Muscle layer of duodenum (tissue), 2 donors: Measurements from ENCODE around the gene NEK10.

Experiments used
- H3K27ac ChIP-seq: one replicate; pipeline ENCODE4 v1.7.0; 2013; ENCODE audit warnings: mild to moderate bottlenecking, low read length
- H3K27me3 ChIP-seq: one replicate; pipeline ENCODE4 v1.7.0; 2013; ENCODE audit warnings: low read depth, mild to moderate bottlenecking, control low read depth, low read length
- H3K36me3 ChIP-seq, 2 donors: one replicate each; pipeline ENCODE4 v1.7.0; 2013; ENCODE audit warnings: low read length in 2 of 2, control low read depth in 1 of 2, mild to moderate bottlenecking in 1 of 2; ENCODE audit not compliant: insufficient read depth in 2 of 2, control insufficient read depth in 1 of 2
- H3K4me1 ChIP-seq, 2 donors: one replicate each; pipeline ENCODE4 v1.7.0; 2013; ENCODE audit warnings: low read length in 2 of 2, mild to moderate bottlenecking in 2 of 2, control low read depth in 1 of 2, moderate library complexity in 1 of 2; ENCODE audit not compliant: insufficient read depth in 2 of 2, control insufficient read depth in 1 of 2
- H3K4me3 ChIP-seq, 2 donors: one replicate each; pipeline ENCODE4 v1.7.0; 2013; ENCODE audit warnings: low read length in 2 of 2, low read depth in 1 of 2, mild to moderate bottlenecking in 1 of 2
- H3K9me3 ChIP-seq, 2 donors: one replicate each; pipeline ENCODE4 v1.7.0; 2013; ENCODE audit warnings: low read length in 2 of 2, control low read depth in 1 of 2, mild to moderate bottlenecking in 1 of 2; ENCODE audit not compliant: control insufficient read depth in 1 of 2
- donor health status: healthy.

Gene NEK10

GRCh38 chr3:27093771-27094170 lies 275.4 kb downstream of the NEK10 start:
- Histone ChIP-seq H3K27me3 (no peaks in the 10 kb centered on the region), H3K4me1 (peaks cover 0 to 10% of the 10 kb centered on the region in 2 donors)

DNA sequence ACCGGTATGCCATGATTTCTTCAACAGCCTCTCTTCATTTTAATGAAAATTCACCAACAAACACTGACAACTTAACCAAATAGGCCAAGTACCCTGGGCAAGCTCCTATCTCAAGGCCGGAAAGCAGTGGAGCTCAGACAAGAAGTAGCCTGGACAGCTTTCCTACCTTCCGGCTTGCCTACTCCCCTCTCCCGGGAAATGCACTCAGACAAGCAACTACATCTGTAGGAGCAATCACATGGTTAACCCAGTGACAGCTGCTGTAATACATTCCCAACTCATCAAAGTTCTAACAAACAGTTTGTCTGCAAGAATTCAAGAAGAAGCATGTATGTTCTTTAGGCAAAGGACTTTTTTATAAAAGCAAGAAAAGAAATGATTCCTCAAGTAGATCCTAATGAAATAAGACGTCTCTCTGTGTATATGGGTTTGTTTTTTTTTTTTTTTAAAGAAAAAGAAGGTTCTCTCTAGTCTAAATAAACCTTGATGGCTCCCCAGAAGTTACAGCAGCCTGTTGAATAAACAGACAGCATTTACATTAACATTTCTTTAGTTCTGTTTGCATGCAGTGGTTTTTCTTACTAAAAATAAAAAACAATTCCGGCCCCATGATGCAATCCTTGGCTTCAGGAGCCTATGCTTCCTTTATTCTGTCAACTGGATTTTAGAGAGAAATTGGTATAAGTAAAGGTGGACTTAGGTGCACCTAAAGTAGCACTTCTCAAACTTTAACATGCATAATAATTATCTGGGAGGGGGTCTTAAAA lies 278.7 kb downstream of the NEK10 start:
- no peak overlapping the region for H3K27ac ChIP-seq
- no peaks in the 10 kb centered on the region for H3K9me3 ChIP-seq
- H3K4me3 ChIP-seq: no peak overlapping the region
- H3K27me3 ChIP-seq: no peaks in the 10 kb centered on the region
- H3K4me1 ChIP-seq: peaks cover 0 to 13% of the 10 kb centered on the region in 2 donors
- H3K36me3 ChIP-seq: no peaks in the 10 kb centered on the region

More at GRCh38 chr3:27093771-27094170, 275.4 kb downstream of the NEK10 start:
- Histone ChIP-seq H3K27ac (no peak overlapping the region), H3K36me3 (no peaks in the 10 kb centered on the region), H3K4me3 (no peak overlapping the region), H3K9me3 (no peaks in the 10 kb centered on the region)

- peaks cover 0 to 13% of the 10 kb centered on the region in 2 donors for H3K4me1 ChIP-seq
- no peak overlapping the region for H3K4me3 ChIP-seq
- H3K36me3 ChIP-seq: no peaks in the 10 kb centered on the region
These were observed 279.5 kb downstream of the NEK10 start for GRCh38 chr3:27089645-27090044.

DNA sequence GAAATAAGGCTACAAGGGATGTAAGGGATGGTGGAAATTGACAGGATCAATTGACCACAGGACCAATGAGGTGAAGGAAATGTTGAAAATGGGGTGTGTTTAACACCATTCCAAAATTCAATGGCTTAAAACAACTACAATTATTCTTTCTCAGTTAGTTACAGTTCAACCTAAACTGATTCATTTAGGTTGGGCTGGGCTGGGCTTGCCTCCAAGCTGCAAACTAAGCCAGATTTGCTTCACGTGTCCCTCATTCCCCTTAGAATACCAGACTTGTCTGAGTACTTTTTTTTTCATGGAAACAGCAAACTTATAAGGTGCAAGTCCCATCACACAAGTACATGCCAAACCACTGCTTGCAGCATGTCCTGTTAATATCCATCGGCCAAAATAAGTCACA lies 280.1 kb downstream of the NEK10 start:
- Histone ChIP-seq H3K27ac (no peak overlapping the region), H3K4me3 (no peak overlapping the region), H3K4me1 (peaks cover 0 to 13% of the 10 kb centered on the region in 2 donors), H3K27me3 (no peaks in the 10 kb centered on the region), H3K9me3 (no peaks in the 10 kb centered on the region), H3K36me3 (no peaks in the 10 kb centered on the region)

More at GRCh38 chr3:27089645-27090044, 279.5 kb downstream of the NEK10 start:
- Histone ChIP-seq H3K27me3 (no peaks in the 10 kb centered on the region), H3K9me3 (no peaks in the 10 kb centered on the region), H3K27ac (no peak overlapping the region)

- Histone ChIP-seq H3K36me3 (no peaks in the 10 kb centered on the region), H3K27me3 (no peaks in the 10 kb centered on the region), H3K4me3 (no peak overlapping the region), H3K4me1 (peaks cover 0 to 13% of the 10 kb centered on the region in 2 donors), H3K9me3 (no peaks in the 10 kb centered on the region), H3K27ac (no peak overlapping the region)
These were observed 283.1 kb downstream of the NEK10 start for GRCh38 chr3:27085829-27086730.

GRCh38 chr3:27081992-27082607 lies 287.1 kb downstream of the NEK10 start:
- H3K9me3 ChIP-seq: no peaks in the 10 kb centered on the region
- H3K27me3 ChIP-seq: no peaks in the 10 kb centered on the region
- no peak overlapping the region for H3K4me3 ChIP-seq
- H3K4me1 ChIP-seq: peaks cover 0 to 6% of the 10 kb centered on the region in 2 donors
- no peaks in the 10 kb centered on the region for H3K36me3 ChIP-seq
- no peak overlapping the region for H3K27ac ChIP-seq

- Histone ChIP-seq H3K36me3 (no peaks in the 10 kb centered on the region), H3K27ac (no peak overlapping the region), H3K9me3 (no peaks in the 10 kb centered on the region), H3K4me3 (no peak overlapping the region), H3K4me1 (peaks cover 0 to 6% of the 10 kb centered on the region in 2 donors), H3K27me3 (no peaks in the 10 kb centered on the region)
These were observed 287.6 kb downstream of the NEK10 start for GRCh38 chr3:27081566-27081965.

DNA sequence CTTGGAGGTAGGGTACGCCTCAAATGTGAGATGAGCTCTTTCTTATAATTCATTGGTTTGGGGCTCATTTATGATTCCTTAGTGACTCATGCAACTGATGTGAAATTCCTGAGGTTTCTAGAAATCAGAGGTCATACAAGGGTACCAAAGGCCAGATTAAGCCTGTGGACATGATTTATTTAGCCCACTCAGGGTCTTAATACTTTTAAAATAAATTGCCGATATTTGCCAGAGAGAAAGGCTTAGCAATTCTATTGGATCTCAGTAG lies 289.0 kb downstream of the NEK10 start:
- no peak overlapping the region for H3K27ac ChIP-seq
- no peaks in the 10 kb centered on the region for H3K9me3 ChIP-seq
- H3K36me3 ChIP-seq: no peaks in the 10 kb centered on the region
- H3K4me1 ChIP-seq: peaks cover 0 to 6% of the 10 kb centered on the region in 2 donors
- no peaks in the 10 kb centered on the region for H3K27me3 ChIP-seq
- no peak overlapping the region for H3K4me3 ChIP-seq

- Histone ChIP-seq H3K9me3 (no peaks in the 10 kb centered on the region), H3K4me1 (peaks cover 0 to 6% of the 10 kb centered on the region in 2 donors), H3K36me3 (no peaks in the 10 kb centered on the region), H3K27ac (no peak overlapping the region), H3K4me3 (no peak overlapping the region), H3K27me3 (no peaks in the 10 kb centered on the region)
These were observed 289.5 kb downstream of the NEK10 start for GRCh38 chr3:27079427-27080257.

GRCh38 chr3:27078246-27078913 lies 290.8 kb downstream of the NEK10 start:
- Histone ChIP-seq H3K4me3 (no peak overlapping the region), H3K27me3 (no peaks in the 10 kb centered on the region), H3K36me3 (no peaks in the 10 kb centered on the region), H3K9me3 (no peaks in the 10 kb centered on the region), H3K27ac (no peak overlapping the region), H3K4me1 (peaks cover 0 to 6% of the 10 kb centered on the region in 2 donors)
